Adrenal gland (tissue), 5 donors: ENCODE results near the gene HSP90AA1.

Experiments
- POLR2A ChIP-seq, 2 donors: fragments of 450-650 bp; IDR thresholded peaks; one replicate each; pipeline ENCODE4 v1.6.1; 2017; ENCODE audit warnings: antibody characterized with exemption in 2 of 2, mild to moderate bottlenecking in 2 of 2, moderate library complexity in 1 of 2
- TF ChIP-seq, protein P1 (sequence below), 6 experiments: fragments of 450-650 bp in 4 of 6; fragments of 200-600 bp in 2 of 6; sonication (generic) in 1 of 6; IDR thresholded peaks; 1 replicate in 5 of 6; 2 replicates in 1 of 6; pipeline versions ENCODE4 v1.5.1 to v1.8.0; 2016 to 2021; ENCODE audit warnings: antibody characterized with exemption in 6 of 6, mild to moderate bottlenecking in 2 of 6, moderate library complexity in 1 of 6
- donor health status: DM: no; HTN: no; CAD: no.

DNA sequence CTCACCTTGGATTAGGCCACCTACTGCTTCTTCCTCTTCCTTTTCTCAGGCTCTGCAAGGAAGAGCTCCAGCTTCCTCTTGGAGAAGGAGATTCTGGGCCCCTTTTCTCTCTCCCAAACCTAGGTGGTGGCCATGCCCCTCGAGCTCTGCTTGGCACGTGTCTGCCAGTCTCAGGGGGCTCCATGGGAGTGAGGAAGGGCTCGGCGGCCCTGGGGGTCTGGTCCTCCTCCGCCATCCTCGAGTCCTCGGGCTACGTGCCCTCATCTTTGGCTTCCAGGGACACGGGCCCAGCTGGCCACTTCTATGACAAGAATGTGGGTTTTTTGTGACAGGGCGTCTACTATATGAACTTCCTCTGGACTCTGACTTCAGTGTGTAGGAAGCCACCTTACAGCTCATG is 34.3 kb downstream of the HSP90AA1 start:
- TF ChIP-seq, protein P1, sequence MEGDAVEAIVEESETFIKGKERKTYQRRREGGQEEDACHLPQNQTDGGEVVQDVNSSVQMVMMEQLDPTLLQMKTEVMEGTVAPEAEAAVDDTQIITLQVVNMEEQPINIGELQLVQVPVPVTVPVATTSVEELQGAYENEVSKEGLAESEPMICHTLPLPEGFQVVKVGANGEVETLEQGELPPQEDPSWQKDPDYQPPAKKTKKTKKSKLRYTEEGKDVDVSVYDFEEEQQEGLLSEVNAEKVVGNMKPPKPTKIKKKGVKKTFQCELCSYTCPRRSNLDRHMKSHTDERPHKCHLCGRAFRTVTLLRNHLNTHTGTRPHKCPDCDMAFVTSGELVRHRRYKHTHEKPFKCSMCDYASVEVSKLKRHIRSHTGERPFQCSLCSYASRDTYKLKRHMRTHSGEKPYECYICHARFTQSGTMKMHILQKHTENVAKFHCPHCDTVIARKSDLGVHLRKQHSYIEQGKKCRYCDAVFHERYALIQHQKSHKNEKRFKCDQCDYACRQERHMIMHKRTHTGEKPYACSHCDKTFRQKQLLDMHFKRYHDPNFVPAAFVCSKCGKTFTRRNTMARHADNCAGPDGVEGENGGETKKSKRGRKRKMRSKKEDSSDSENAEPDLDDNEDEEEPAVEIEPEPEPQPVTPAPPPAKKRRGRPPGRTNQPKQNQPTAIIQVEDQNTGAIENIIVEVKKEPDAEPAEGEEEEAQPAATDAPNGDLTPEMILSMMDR (IDR thresholded peaks at IDR 0.05), result no peak
- TF ChIP-seq POLR2A (IDR thresholded peaks at IDR 0.05), result no peak
